Stimulated activated naive CD4-positive, alpha-beta T cell treated with Interleukin-2 at 50 U/mL for 16 hours (primary cell): Measurements from ENCODE around the gene SNCAIP.

ENCODE experiments used
- DNase-seq: peaks from one replicate; lab custom pipeline; 2025; lab: John Stamatoyannopoulos, UW

Gene SNCAIP

DNA sequence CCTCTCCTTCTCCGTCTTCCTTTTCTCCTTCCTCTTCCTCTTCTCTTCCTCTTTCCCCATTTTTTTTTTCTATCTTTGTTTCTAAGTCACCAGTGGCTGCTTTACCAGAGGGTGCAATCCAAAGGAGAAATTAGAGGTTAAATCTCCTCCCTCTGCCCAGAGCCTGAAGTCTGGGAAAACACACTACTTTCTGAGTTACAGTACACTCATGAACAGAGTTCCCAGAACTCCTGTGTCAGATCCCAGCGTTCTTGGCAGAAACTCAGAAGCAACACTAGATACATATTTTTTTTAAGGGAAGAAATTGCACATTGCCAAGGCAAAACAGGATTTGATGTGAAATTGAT lies 189.0 kb downstream of the SNCAIP start:
- DNase-seq = no peak

DNA sequence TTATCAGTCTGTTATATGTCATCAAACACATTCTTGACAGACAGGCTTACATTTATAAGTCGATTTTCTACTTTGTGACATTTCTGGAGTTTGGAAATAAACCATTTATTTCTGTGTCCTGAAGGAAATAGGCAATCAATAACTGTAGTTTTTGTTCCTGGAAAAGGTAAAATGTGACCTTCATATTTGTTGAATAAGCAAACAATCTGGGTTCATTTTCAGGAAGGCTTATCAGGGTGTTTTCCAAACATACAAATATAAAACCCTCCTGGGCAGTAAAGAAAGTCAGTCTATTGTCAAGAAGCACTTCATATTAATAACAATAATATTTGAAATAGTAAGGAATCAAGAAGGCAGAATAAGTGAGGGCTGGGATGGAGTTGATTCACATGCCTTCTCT lies 195.0 kb downstream of the SNCAIP start:
- DNase-seq = no peak

DNA sequence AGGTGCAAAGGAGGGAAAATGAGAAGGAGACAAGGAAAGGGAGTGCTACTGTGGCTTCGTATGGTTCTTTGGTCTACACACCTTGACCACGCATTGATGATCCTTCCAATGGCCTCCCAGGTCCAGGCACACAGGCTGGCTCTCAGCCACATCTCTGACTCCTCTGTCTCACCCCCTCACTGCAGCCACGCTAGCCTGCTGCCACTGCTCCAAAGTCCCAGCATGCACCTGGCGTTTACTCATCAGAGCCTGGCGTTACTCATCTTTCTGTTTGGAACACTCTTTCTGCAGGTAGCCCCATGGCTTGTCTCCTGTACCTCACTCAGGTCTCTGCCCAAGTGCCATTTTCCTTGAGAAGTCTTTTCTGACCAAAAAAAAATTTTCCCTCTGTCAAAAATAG lies 195.5 kb downstream of the SNCAIP start:
- DNase-seq = no peak

DNA sequence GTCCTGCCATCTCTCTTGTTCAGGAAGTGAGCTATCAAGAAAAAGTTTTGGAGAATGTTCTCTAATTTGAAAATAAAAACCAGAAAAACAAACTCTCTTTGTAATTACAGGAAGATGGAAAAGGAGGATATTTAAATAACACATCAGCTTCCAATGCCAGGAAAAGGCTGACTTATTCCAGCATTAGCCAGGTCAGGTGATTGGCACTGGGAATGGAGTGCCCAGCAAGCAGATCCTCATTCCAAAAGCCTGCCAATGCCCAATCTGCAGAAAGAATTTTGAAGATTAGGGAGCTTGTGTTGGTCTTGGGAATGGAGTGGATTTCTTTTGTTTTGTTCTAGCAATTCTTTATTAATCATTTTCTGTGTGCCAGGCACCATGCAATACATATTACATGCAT lies 196.6 kb downstream of the SNCAIP start:
- DNase-seq = no peak
